Kidney (tissue), 14 donors: ENCODE measurements around the gene HOXB3. TPM values are rescaled to one million over a fixed set of nuclear protein-coding genes. Genes with fewer than 3 reads are reported as not detected.

ENCODE experiments used
- DNase-seq, 5 donors: peaks; one replicate each; pipeline ENCODE4 v3.0.0-alpha.2; 2013 to 2020
- FAIRE-seq: peaks from 2 replicates; lab custom pipeline; 2012; peaks lifted over from hg19 to GRCh38; lab: Jason Lieb, UNC
- H3K27ac ChIP-seq, 2 donors: one replicate each; pipeline ENCODE4 v1.7.0; 2013; ENCODE audit warnings: low read depth in 2 of 2, low read length in 2 of 2, inconsistent platforms in 1 of 2
- H3K27me3 ChIP-seq: one replicate; pipeline ENCODE4 v1.7.1; 2013; ENCODE audit warnings: low read length, inconsistent platforms; ENCODE audit not compliant: control insufficient read depth, insufficient read depth
- H3K36me3 ChIP-seq, 3 donors: one replicate each; pipeline versions ENCODE4 v1.7.0 to v1.7.1; 2013; ENCODE audit warnings: low read length in 3 of 3, control low read depth in 1 of 3, inconsistent platforms in 1 of 3; ENCODE audit not compliant: insufficient read depth in 3 of 3, control insufficient read depth in 2 of 3
- H3K4me1 ChIP-seq, 3 donors: one replicate each; pipeline versions ENCODE4 v1.7.0 to v1.7.1; 2013; ENCODE audit warnings: low read length in 3 of 3, inconsistent platforms in 1 of 3, low read depth in 1 of 3; ENCODE audit not compliant: control insufficient read depth in 2 of 3, insufficient read depth in 2 of 3
- H3K4me3 ChIP-seq, 3 donors: one replicate each; pipeline versions ENCODE4 v1.7.0 to v1.8.1; 2013; ENCODE audit warnings: low read length in 3 of 3, control low read depth in 1 of 3, inconsistent platforms in 1 of 3
- H3K9ac ChIP-seq, 3 donors: one replicate each; pipeline versions ENCODE4 v1.7.0 to v1.7.1; 2013; ENCODE audit warnings: low read length in 3 of 3, control low read depth in 1 of 3, inconsistent platforms in 1 of 3
- H3K9me3 ChIP-seq, 3 donors: one replicate each; pipeline versions ENCODE4 v1.7.0 to v1.7.1; 2013; ENCODE audit warnings: low read length in 3 of 3, control low read depth in 1 of 3, inconsistent platforms in 1 of 3; ENCODE audit not compliant: control insufficient read depth in 2 of 3, insufficient read depth in 1 of 3
- intact Hi-C: fragments of 100-400 bp; cut with DNase I; formaldehyde crosslinking; loops from one replicate; pipeline ENCODE4 v1.11.1; 2022
- polyA plus RNA-seq: library from polyadenylated mRNA; stranded (reverse); fragments of 350-450 nt; fragmentation: Illumina TruSeq; extraction: RNeasy Lipid Tissue Mini Kit (QIAGEN cat#74804); gene quantifications from one replicate; pipeline ENCODE4 v1.2.3, GENCODE V29; 2014; ENCODE audit warnings: low read depth, low replicate concordance; ENCODE audit not compliant: insufficient read depth
- total RNA-seq: library from RNA; stranded (reverse); fragmentation: NEBNext Ultra II Directional; extraction: Animal tissue kit (Norgen Biotek cat#: 25700); gene quantifications from one replicate; pipeline ENCODE4 v1.2.1, GENCODE V29; 2021
- TF ChIP-seq, protein P1 (sequence below): IDR thresholded peaks from 3 replicates; pipeline ENCODE4 v1.5.1; 2012; ENCODE audit warnings: mild to moderate bottlenecking, moderate library complexity, borderline replicate concordance; ENCODE audit not compliant: insufficient read depth; ENCODE audit errors: extremely low read depth
- donor health status: control.
- donor health status: control.
- donor health status: control.
- donor health status: control.
- donor health status: control.
- donor health status: DM: yes; HTN: yes; CAD: no.
- donor health status: Normal renal cell carcinoma (clear cell type).

Gene HOXB3
- total and polyA plus RNA-seq, 2 donors from 2014 or later, result 12.1 to 99.0 TPM

DNA sequence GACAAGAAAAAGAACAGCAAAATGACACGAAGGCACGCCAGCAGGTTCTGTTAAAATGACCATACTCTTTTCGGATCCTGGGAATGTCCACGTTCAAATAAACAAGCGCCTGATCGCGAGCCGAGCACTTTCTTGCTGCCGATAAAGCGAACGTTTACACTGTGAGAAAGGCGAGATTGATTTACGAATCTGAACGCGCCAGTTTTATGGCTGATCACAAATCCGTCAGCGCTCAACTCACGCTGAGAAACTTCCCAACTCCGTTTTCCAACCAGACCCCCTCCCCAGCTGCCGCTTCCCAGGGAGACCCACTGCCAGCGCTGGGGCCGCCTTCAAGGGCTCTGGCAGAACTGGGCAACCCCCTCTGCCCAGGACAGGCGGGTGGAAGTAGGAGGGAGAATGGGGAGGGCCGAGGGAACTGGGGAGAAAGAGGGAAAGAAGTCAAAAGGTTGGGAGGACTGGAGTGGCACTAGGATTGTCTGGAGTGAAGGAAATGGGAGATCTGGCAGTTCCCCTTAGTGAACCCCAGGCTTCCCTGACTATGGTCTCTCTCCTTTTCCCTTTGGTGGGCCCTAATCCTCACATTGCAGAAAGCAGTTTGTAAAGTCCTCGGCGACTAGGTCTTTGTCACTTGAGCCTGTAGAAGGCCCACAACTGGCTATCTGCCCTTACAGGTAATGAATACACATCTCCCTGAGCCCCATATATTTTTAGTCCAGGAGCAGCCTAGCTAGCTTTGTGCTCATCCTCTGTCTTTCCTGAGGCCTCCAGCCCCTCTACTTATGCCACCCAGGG, 18.8 kb downstream of the HOXB3 start:
- DNase-seq, result peak in 4 of 5 donors; percentile 83 to 93 (median 88)
- Histone ChIP-seq H3K36me3 (peaks cover 0 to 5% (median 0%) of the 10 kb centered on the region in 3 donors), H3K9ac (peak overlapping the region; percentile 1 to 82 (median 68)), H3K9me3 (no peaks in the 10 kb centered on the region), H3K27ac (peak overlapping the region; percentile 81 to 86), H3K4me3 (peak overlapping the region; percentile 32 to 51 (median 34)), H3K4me1 (peaks cover 17 to 35% (median 33%) of the 10 kb centered on the region in 3 donors), H3K27me3 (no peaks in the 10 kb centered on the region)
- TF ChIP-seq, protein P1, sequence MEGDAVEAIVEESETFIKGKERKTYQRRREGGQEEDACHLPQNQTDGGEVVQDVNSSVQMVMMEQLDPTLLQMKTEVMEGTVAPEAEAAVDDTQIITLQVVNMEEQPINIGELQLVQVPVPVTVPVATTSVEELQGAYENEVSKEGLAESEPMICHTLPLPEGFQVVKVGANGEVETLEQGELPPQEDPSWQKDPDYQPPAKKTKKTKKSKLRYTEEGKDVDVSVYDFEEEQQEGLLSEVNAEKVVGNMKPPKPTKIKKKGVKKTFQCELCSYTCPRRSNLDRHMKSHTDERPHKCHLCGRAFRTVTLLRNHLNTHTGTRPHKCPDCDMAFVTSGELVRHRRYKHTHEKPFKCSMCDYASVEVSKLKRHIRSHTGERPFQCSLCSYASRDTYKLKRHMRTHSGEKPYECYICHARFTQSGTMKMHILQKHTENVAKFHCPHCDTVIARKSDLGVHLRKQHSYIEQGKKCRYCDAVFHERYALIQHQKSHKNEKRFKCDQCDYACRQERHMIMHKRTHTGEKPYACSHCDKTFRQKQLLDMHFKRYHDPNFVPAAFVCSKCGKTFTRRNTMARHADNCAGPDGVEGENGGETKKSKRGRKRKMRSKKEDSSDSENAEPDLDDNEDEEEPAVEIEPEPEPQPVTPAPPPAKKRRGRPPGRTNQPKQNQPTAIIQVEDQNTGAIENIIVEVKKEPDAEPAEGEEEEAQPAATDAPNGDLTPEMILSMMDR, result no peak
- intact Hi-C loops, result no loop called here
- FAIRE-seq, result no peak

DNA sequence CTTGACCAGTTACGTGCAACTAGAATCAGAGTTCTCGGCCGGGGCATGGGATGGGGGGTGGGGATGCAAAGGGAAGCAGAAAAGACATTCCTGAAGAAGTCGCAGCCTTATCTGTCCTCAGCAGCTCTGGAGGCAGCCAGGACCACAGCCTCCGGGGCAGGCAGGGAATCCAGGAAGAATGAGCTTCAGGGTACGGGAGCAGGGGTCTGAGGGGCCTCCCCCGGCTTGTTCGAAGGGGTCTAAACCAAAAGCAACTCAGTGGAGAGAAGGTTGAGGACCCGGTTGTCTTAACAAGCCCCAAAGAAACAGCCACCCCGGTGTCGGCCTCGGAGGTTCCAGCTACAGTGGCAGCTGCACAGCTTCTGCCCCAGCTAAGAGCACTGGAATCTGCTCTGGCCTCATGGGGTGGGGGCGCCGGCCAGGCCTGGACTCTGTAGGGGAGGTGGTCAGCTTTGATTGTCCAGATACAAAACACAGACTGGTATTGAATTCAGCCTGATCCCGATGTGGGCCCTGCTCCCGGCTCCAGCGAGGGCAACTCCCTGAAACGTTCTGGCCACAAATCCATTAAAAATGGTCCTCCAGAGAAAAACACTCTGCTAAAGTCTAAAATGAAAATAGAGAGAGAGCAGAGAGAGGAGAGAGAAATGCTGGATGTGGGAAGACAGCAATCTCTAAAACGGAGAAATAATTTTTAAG, 19.6 kb downstream of the HOXB3 start:
- Histone ChIP-seq H3K36me3 (peaks cover 2 to 5% (median 2%) of the 10 kb centered on the region in 3 donors), H3K4me3 (peak overlapping the region in 2 of 3 donors; percentile 13 to 51), H3K9me3 (no peaks in the 10 kb centered on the region), H3K4me1 (peaks cover 23 to 38% (median 35%) of the 10 kb centered on the region in 3 donors), H3K27ac (peak overlapping the region; percentile 81 to 86), H3K9ac (peak overlapping the region; percentile 1 to 82 (median 43)), H3K27me3 (no peaks in the 10 kb centered on the region)
- TF ChIP-seq, protein P1, result no peak
- intact Hi-C loops, result no loop called here
- FAIRE-seq, result no peak
- DNase-seq, result no peak

- Histone ChIP-seq H3K27ac (peak overlapping the region; percentile 81 to 86), H3K4me1 (peaks cover 25 to 40% (median 38%) of the 10 kb centered on the region in 3 donors), H3K9me3 (no peaks in the 10 kb centered on the region), H3K9ac (peak overlapping the region; percentile 31 to 82 (median 37)), H3K27me3 (no peaks in the 10 kb centered on the region), H3K36me3 (peaks cover 2 to 5% (median 2%) of the 10 kb centered on the region in 3 donors), H3K4me3 (peak overlapping the region in 1 of 3 donors; percentile 51)
- DNase-seq (no peak), FAIRE-seq (no peak)
- intact Hi-C loops, result no loop called here
- TF ChIP-seq, protein P1, result no peak
These were observed 20.2 kb downstream of the HOXB3 start for GRCh38 chr17:48569674-48570324.
